Stimulated activated CD8-positive, alpha-beta memory T cell treated with anti-CD3 and anti-CD28 coated beads, Interleukin-2, amount 100 ng/mL, for 1 hour (primary cell): Measurements from ENCODE around the gene MAGT1.
A peak's percentile ranks its signal among the peaks of the same experiment; 100 is the strongest.
"Not testable (repeated sequence)": the region's sequence is repeated elsewhere in the genome, so short reads cannot be mapped to it uniquely, and the experiment has no call there.

Experiments
- DNase-seq, 2 donors: peaks; one replicate each; pipeline ENCODE4 v3.0.0-alpha.2; 2020; ENCODE audit warnings: low read depth in 2 of 2

Gene MAGT1

GRCh38 chrX:77894921-77895886, at the start of gene MAGT1:
TSS of gene MAGT1 (minus strand) at chrX:77895435. CDS start at chrX:77895410, 25 bp downstream.
- DNase-seq, result peak; percentile 66 to 75

DNA sequence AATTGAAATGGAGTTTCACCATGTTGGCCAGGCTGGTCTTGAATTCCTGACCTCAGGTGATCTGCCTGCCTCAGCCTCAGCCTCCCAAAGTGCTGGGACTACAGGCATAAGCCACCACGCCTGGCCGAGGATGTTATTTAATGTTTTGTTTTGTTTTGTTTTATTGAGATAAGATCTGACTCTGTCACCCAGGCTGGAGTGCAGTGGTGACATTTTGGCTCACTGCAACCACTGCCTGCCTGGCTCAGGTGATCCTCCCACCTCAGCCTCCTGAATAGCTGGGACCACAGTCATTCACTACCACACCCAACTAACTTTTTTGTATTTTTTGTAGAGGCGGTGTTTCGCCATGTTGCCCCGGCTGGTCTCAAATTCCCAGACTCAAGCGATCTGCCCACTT, 49.8 kb upstream of the MAGT1 start:
- DNase-seq, result not testable (repeated sequence)

- DNase-seq, result no peak
Observed at GRCh38 chrX:77938083-77938680, 42.9 kb upstream of the MAGT1 start.

- no peak for DNase-seq
Observed at GRCh38 chrX:77937291-77937690, 42.1 kb upstream of the MAGT1 start.

DNA sequence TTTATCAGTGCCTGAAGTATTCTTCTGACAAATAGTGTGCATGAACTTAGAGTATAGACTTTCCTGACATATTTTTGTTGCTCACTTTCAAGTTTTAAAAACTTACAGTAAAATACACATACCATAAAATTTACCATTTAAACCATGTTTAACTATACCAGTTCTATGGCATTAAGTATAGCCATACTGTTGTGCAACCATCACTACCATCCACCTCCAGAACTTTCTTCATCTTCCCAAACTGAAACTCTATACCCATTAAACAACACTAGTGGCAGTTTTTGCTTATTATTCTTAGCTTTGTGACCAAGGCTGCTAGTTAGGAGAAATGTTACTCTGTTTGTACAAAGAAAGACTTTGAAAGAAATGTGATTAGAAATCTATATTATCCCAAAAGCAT, 41.1 kb upstream of the MAGT1 start:
- DNase-seq, result no peak

GRCh38 chrX:77935886-77936285, 40.7 kb upstream of the MAGT1 start:
- DNase-seq, result no peak

- no peak for DNase-seq
Observed at GRCh38 chrX:77930581-77930980, 35.3 kb upstream of the MAGT1 start.

GRCh38 chrX:77925764-77926163, 30.5 kb upstream of the MAGT1 start:
- DNase-seq, result no peak

DNA sequence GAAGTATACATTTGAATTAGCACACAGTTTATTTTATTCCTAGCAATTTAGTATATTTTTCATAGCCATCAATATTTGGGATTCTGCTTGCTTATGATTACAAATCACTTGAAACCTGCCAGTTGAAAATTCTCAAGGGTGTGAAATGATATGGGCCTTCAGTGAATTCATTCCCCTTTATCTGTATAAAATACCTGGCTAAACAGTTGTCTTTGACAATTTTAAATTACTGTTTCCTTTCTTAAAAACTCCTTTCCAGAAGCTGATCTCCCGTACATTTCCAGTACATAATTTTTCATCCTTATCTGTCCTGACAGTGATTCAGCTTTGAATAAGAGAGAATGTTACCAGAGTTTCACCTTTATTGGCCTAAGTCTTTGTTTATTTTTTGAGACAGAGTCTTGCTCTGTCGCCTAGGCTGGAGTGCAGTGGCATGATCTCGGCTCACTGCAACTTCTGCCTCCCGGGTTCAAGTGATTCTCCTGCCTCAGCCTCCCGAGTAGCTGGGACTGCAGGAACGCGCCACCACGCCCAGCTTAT, 29.2 kb upstream of the MAGT1 start:
- DNase-seq, result no peak

- DNase-seq, result no peak
Observed at GRCh38 chrX:77922787-77923186, 27.6 kb upstream of the MAGT1 start.

- DNase-seq, result not testable (repeated sequence)
Observed at GRCh38 chrX:77919370-77919769, 24.1 kb upstream of the MAGT1 start.

GRCh38 chrX:77918568-77918967, 23.3 kb upstream of the MAGT1 start:
- DNase-seq, result no peak

DNA sequence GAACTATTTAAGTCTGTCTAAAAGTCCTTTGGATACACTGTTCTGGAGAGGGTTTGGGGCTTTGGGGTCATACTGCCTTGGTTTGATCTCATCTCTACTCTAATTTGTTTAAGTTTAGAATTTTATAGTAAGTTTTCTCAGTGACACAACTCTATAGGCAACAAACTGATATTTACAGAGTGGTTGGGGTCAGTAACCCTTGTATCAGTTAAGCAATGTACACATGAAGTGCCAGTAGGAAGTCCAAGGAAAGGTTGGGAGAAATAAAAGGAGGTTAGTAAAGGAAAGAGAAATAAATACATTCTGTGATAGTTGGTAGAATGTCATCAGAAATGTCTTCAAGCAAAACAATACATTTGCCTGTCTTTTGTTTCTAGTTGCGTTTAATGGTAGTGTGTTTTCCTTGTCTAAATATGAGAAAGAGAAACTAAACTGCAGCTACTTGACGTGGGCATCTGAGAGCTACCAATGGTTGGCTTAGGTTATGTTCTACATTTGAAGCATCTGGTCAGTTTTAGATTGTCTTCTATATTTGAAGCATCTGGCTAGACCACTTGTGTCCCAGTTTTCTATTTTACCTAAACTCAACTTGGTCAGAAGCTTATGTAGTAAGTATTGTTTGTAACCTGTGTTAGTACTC, 22.2 kb upstream of the MAGT1 start:
- no peak for DNase-seq

DNA sequence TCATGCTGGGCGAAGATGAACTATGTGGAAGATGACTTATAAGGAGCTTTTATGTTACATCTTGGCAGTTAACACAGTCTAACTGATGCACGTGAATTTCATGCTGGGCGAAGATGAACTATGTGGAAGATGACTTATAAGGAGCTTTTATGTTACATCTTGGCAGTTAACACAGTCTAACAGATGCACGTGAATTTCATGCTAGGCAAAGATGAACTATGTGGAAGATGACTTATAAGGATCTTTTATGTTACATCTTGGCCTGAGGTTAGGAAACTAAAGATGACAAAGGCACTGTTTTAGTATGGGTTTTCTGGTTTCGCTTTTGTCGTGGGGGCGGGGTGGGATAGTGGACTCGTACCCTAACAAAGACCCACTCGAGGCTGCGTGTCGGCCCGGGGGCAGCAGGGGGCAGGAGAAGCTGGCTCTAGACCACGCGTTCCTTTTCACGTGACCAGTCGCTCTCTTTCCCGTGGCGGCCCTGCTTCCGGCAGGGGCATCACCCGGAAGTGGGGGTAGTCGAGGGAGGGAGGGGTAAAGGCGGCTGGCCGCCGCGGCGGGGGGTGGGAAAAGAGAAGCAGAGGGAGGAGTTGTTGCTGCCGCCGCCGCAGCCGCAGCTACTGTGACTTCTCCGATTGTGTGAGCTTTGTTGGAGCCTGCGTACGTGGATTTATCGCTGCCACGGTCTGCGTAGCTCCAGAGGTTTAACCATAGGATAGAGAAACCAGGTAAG, 15.0 kb upstream of the MAGT1 start, which contains the start of gene ATP7A:
TSS of gene ATP7A (plus strand) at position 586 of the 733 bp plus-strand sequence. CDS start 60,949 bp downstream, outside the sequence.
- DNase-seq, result peak; percentile 74 to 80

DNA sequence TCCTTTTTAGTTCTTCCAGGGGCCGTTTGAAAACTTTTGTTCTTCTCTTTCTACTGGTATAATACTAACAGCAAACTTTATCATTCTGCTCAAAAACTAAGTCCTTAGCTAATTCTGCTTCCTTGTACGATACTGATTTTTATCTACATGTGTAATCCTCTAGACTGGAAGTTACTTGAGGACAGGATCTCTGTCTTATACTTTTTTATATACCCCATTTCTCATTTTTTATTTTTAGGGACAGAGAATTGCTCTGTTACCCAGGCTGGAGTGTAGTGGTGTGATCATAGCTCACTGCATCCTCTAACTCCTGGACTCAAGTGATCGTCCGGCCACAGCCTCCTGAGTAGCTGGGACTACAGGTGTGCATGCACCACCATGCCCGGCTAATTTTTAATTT, 6.3 kb upstream of the MAGT1 start:
- no peak for DNase-seq

- DNase-seq, result no peak
Observed at GRCh38 chrX:77900688-77901087, 5.5 kb upstream of the MAGT1 start.

GRCh38 chrX:77899081-77899828, 4.0 kb upstream of the MAGT1 start, which contains the start of gene COX7B:
TSS of gene COX7B (plus strand) at chrX:77899468. CDS start at chrX:77899554, 86 bp downstream.
- peak; percentile 1 to 18 for DNase-seq

DNA sequence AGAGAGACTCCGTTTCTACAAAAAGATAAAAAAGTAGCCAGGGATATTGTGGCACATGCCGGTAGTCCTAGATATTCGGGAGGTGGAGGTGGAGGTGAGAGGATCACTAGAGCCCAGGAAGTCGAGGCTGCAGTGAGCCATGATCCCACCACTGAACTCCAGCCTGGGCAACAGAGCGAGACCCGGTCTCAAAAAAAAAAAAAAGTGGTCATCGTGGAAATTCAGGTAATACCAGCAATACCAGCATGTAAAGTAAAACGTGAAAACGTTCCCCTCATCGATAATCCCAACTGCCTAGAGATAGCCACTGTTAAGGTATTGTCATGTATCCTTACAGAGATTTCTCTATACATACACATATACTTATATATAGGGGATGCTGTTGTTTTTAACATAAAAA, 1.5 kb downstream of the MAGT1 start:
- no peak for DNase-seq

GRCh38 chrX:77892887-77893286, 2.3 kb downstream of the MAGT1 start:
- no peak for DNase-seq

GRCh38 chrX:77881418-77881817, 13.8 kb downstream of the MAGT1 start:
- not testable (repeated sequence) for DNase-seq

DNA sequence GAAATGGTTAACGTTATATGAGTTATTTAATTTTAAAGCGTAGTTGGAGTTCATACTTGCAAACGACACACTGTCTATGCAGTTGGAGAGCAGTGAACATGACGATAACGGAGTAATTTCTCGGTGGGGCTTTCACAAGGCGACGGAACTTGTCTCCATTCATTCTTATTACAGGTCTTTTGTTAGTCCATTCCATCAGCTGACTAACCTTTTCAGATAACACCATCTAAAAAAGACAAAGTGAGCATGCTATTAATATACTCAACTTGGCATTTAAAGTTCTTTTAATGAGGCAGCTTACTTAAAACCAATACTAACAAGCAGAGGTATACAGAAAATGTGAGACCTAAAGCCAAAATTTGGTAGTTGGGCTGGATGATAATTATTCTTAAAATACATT, 19.9 kb downstream of the MAGT1 start:
- no peak for DNase-seq
